ENCODE results near the gene UBE2C.

UBE2C gene

GRCh38 chr20:45780159-45780558, 32.3 kb upstream of the UBE2C start:
- no peaks in the 10 kb centered on the region for H3K36me3 ChIP-seq (ENCODE audit: control insufficient read depth, insufficient read depth, low read length)
- TF ChIP-seq CTCF (IDR thresholded peaks at IDR 0.05; ENCODE audit: insufficient read depth, low read length, poor library complexity, severe bottlenecking), result no peak
- H3K27me3 ChIP-seq (replicated peaks; ENCODE audit: control insufficient read depth, insufficient read depth, low read length), result no peaks in the 10 kb centered on the region
- H3K4me3 ChIP-seq (replicated peaks; ENCODE audit: low read depth, low read length), result no peak overlapping the region
- DNase-seq (ENCODE audit: extremely low read depth, insufficient read length), result no peak

GRCh38 chr20:45781391-45781931, 31.0 kb upstream of the UBE2C start:
- Histone ChIP-seq H3K36me3 (ENCODE audit: control insufficient read depth, insufficient read depth, low read length) (no peaks in the 10 kb centered on the region), H3K4me3 (replicated peaks; ENCODE audit: low read depth, low read length) (no peak overlapping the region), H3K27me3 (replicated peaks; ENCODE audit: control insufficient read depth, insufficient read depth, low read length) (no peaks in the 10 kb centered on the region)
- TF ChIP-seq CTCF (IDR thresholded peaks at IDR 0.05; ENCODE audit: insufficient read depth, low read length, poor library complexity, severe bottlenecking), result no peak
- no peak for DNase-seq (ENCODE audit: extremely low read depth, insufficient read length)

- no peak for DNase-seq (ENCODE audit: extremely low read depth, insufficient read length)
- H3K27me3 ChIP-seq (replicated peaks; ENCODE audit: control insufficient read depth, insufficient read depth, low read length), result no peaks in the 10 kb centered on the region
- no peaks in the 10 kb centered on the region for H3K36me3 ChIP-seq (ENCODE audit: control insufficient read depth, insufficient read depth, low read length)
- TF ChIP-seq CTCF (IDR thresholded peaks at IDR 0.05; ENCODE audit: insufficient read depth, low read length, poor library complexity, severe bottlenecking), result no peak
- H3K4me3 ChIP-seq (replicated peaks; ENCODE audit: low read depth, low read length), result no peak overlapping the region
These were observed 29.6 kb upstream of the UBE2C start for GRCh38 chr20:45782890-45783289.

GRCh38 chr20:45783656-45784294, 28.7 kb upstream of the UBE2C start:
- DNase-seq (ENCODE audit: extremely low read depth, insufficient read length), result no peak
- TF ChIP-seq CTCF (IDR thresholded peaks at IDR 0.05; ENCODE audit: insufficient read depth, low read length, poor library complexity, severe bottlenecking), result no peak

GRCh38 chr20:45788351-45788750, 24.1 kb upstream of the UBE2C start:
- no peak for DNase-seq (ENCODE audit: extremely low read depth, insufficient read length)
- no peak overlapping the region for H3K4me3 ChIP-seq (replicated peaks; ENCODE audit: low read depth, low read length)
- H3K36me3 ChIP-seq (ENCODE audit: control insufficient read depth, insufficient read depth, low read length), result no peaks in the 10 kb centered on the region
- no peak for TF ChIP-seq CTCF (IDR thresholded peaks at IDR 0.05; ENCODE audit: insufficient read depth, low read length, poor library complexity, severe bottlenecking)
- no peaks in the 10 kb centered on the region for H3K27me3 ChIP-seq (replicated peaks; ENCODE audit: control insufficient read depth, insufficient read depth, low read length)

More at GRCh38 chr20:45783656-45784294, 28.7 kb upstream of the UBE2C start:
- Histone ChIP-seq H3K27me3 (replicated peaks; ENCODE audit: control insufficient read depth, insufficient read depth, low read length) (no peaks in the 10 kb centered on the region), H3K36me3 (ENCODE audit: control insufficient read depth, insufficient read depth, low read length) (no peaks in the 10 kb centered on the region), H3K4me3 (replicated peaks; ENCODE audit: low read depth, low read length) (no peak overlapping the region)
